ENCODE results near the gene JTB.

JTB gene

GRCh38 chr1:153978274-153978909 is 918 bp upstream of the JTB start:
- DNase-seq, result no peak

- no peak for DNase-seq
Observed at GRCh38 chr1:153976819-153977249, 640 bp downstream of the JTB start.

GRCh38 chr1:153973525-153973924 is 3.9 kb downstream of the JTB start:
- DNase-seq, result no peak

- DNase-seq, result no peak
Observed at GRCh38 chr1:153973071-153973470, 4.4 kb downstream of the JTB start.

- no peak for DNase-seq
Observed at GRCh38 chr1:153970346-153970745, 7.1 kb downstream of the JTB start.

GRCh38 chr1:153968972-153969371 is 8.5 kb downstream of the JTB start:
- DNase-seq, result no peak

GRCh38 chr1:153968408-153968807 is 9.1 kb downstream of the JTB start:
- DNase-seq, result peak; percentile 36

- DNase-seq, result peak; percentile 79
Observed at GRCh38 chr1:153968000-153968363, 9.5 kb downstream of the JTB start.

GRCh38 chr1:153967107-153967999 is 10.1 kb downstream of the JTB start, which contains the start of gene CREB3L4:
TSS of gene CREB3L4 (plus strand) at chr1:153967902. CDS start at chr1:153968526, 624 bp downstream.
- DNase-seq, result peak; percentile 94

- DNase-seq, result no peak
Observed at GRCh38 chr1:153963850-153964331, 13.6 kb downstream of the JTB start.

GRCh38 chr1:153963030-153963849 is 14.2 kb downstream of the JTB start, which contains the start of gene SLC39A1:
TSS of gene SLC39A1 (minus strand) at chr1:153963537. CDS start at chr1:153962715, 822 bp downstream.
- DNase-seq, result peak; percentile 96

- no peak for DNase-seq
Observed at GRCh38 chr1:153962088-153963029, 15.1 kb downstream of the JTB start.

GRCh38 chr1:153961421-153961820 is 16.1 kb downstream of the JTB start:
- DNase-seq, result no peak

GRCh38 chr1:153960206-153960605 is 17.3 kb downstream of the JTB start:
- no peak for DNase-seq

GRCh38 chr1:153959454-153959853 is 18.0 kb downstream of the JTB start:
- DNase-seq, result no peak

GRCh38 chr1:153958961-153959260 is 18.6 kb downstream of the JTB start:
- DNase-seq, result no peak

- peak; percentile 98 for DNase-seq
Observed at GRCh38 chr1:153958111-153958960, 19.1 kb downstream of the JTB start, which contains the start of gene CRTC2. TSS of gene CRTC2 (minus strand) at chr1:153958612. CDS start at chr1:153958497, 115 bp downstream.

- DNase-seq, result no peak
Observed at GRCh38 chr1:153957744-153958110, 19.7 kb downstream of the JTB start.

- no peak for DNase-seq
Observed at GRCh38 chr1:153956997-153957715, 20.3 kb downstream of the JTB start.

GRCh38 chr1:153954826-153955225 is 22.6 kb downstream of the JTB start:
- DNase-seq, result no peak
